HG03025 (cell line): ENCODE data around the gene CFAP57.
"Not testable (repeated sequence)": the region's sequence is repeated elsewhere in the genome, so short reads cannot be mapped to it uniquely, and the experiment has no call there.

Source experiments
- ATAC-seq: cut with Tn5 transposase; IDR thresholded peaks from one replicate; pipeline ENCODE4 v1.9.1; 2021; ENCODE audit warnings: mild to moderate bottlenecking, moderate library complexity; ENCODE audit not compliant: unreplicated experiment, low FRiP score

The CFAP57 gene

GRCh38 chr1:43171312-43171875 is 736 bp upstream of the CFAP57 start:
- no peak for ATAC-seq

GRCh38 chr1:43172527-43172972 is 420 bp downstream of the CFAP57 start:
- peak; percentile 27 for ATAC-seq

- ATAC-seq, result no peak
These were observed 2.7 kb downstream of the CFAP57 start for GRCh38 chr1:43174873-43175272.

- ATAC-seq, result no peak
These were observed 5.6 kb downstream of the CFAP57 start for GRCh38 chr1:43177691-43178090.

GRCh38 chr1:43184388-43184787 is 12.3 kb downstream of the CFAP57 start:
- no peak for ATAC-seq

GRCh38 chr1:43184995-43185394 is 12.9 kb downstream of the CFAP57 start:
- ATAC-seq, result no peak

GRCh38 chr1:43188106-43188505 is 16.0 kb downstream of the CFAP57 start:
- ATAC-seq, result no peak

- ATAC-seq, result no peak
These were observed 22.4 kb downstream of the CFAP57 start for GRCh38 chr1:43194509-43194908.

- no peak for ATAC-seq
These were observed 25.4 kb downstream of the CFAP57 start for GRCh38 chr1:43197343-43198127.

- ATAC-seq, result no peak
These were observed 27.1 kb downstream of the CFAP57 start for GRCh38 chr1:43199093-43199726.

GRCh38 chr1:43203859-43204258 is 31.7 kb downstream of the CFAP57 start:
- no peak for ATAC-seq

GRCh38 chr1:43204394-43204793 is 32.3 kb downstream of the CFAP57 start:
- ATAC-seq, result no peak

- no peak for ATAC-seq
These were observed 33.5 kb downstream of the CFAP57 start for GRCh38 chr1:43205671-43206070.

GRCh38 chr1:43206600-43207228 is 34.6 kb downstream of the CFAP57 start:
- no peak for ATAC-seq

- no peak for ATAC-seq
These were observed 35.2 kb downstream of the CFAP57 start for GRCh38 chr1:43207229-43207853.

GRCh38 chr1:43208277-43208676 is 36.1 kb downstream of the CFAP57 start:
- ATAC-seq, result not testable (repeated sequence)

GRCh38 chr1:43214501-43215444 is 42.6 kb downstream of the CFAP57 start:
- no peak for ATAC-seq

GRCh38 chr1:43217747-43218146 is 45.6 kb downstream of the CFAP57 start:
- no peak for ATAC-seq

- ATAC-seq, result peak; percentile 71
These were observed 49.0 kb downstream of the CFAP57 start for GRCh38 chr1:43220905-43221778.
